ENCODE measurements around the gene PKLR.
A peak's percentile ranks its signal among the peaks of the same experiment; 100 is the strongest.

The PKLR gene

DNA sequence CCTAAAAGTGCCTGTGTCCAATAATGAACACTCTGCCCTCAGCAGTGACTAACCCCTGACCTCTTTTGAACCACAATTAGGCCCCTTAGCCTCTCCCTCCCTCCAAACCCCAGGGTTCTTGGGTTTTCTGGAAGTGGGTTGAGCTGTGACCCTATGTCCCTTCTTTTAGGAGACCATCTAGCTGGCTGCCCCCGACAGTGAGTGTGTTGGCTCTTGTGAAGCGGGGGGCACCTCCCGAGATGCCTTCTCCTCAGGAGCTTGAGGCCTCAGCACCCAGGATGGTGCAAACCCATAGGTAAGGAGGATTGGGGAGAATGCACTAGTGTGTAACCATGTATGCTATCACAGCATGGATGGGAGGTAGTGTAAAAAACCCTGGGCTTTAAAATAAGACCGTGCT, 26.7 kb upstream of the PKLR start:
- CTCF ChIA-PET = interaction anchor here (1.3 to 10.7 kb wide), 4 partner anchors 10 to 79 kb away, joined by 3 to 150 read pairs (median 4); partner anchors contain the start of gene FDPS
- no peak for DNase-seq (ENCODE audit: extremely low spot score)
- TF ChIP-seq, protein P1, sequence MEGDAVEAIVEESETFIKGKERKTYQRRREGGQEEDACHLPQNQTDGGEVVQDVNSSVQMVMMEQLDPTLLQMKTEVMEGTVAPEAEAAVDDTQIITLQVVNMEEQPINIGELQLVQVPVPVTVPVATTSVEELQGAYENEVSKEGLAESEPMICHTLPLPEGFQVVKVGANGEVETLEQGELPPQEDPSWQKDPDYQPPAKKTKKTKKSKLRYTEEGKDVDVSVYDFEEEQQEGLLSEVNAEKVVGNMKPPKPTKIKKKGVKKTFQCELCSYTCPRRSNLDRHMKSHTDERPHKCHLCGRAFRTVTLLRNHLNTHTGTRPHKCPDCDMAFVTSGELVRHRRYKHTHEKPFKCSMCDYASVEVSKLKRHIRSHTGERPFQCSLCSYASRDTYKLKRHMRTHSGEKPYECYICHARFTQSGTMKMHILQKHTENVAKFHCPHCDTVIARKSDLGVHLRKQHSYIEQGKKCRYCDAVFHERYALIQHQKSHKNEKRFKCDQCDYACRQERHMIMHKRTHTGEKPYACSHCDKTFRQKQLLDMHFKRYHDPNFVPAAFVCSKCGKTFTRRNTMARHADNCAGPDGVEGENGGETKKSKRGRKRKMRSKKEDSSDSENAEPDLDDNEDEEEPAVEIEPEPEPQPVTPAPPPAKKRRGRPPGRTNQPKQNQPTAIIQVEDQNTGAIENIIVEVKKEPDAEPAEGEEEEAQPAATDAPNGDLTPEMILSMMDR (IDR thresholded peaks at IDR 0.05; ENCODE audit: control extremely low read depth, extremely low read depth, low read depth, missing control alignments) = no peak
- POLR2A ChIA-PET = interaction anchor here (0.6 kb wide), 1 partner anchor 34 kb away, joined by 4 read pairs; no protein-coding TSS in a partner anchor

DNA sequence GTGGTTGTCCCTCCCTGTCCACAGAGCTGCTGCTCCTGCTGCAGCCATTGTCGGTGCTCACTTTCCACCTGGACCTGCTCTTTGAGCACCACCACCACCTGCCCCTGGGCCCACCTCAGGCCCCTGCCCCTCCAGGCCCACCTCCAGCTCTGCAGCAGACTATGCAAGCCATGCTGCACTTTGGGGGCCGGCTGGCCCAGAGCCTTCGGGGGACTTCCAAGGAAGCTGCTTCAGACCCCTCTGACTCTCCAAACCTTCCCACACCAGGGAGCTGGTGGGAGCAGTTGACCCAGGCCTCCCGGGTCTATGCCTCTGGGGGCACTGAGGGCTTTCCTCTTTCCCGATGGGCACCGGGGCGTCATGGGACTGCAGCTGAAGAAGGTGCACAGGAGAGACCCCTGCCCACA, 25.4 kb upstream of the PKLR start:
- TF ChIP-seq, protein P1 (IDR thresholded peaks at IDR 0.05; ENCODE audit: control extremely low read depth, extremely low read depth, low read depth, missing control alignments) = no peak
- no peak for DNase-seq (ENCODE audit: extremely low spot score)
- ChIA-PET CTCF (interaction anchor here (10.7 kb wide), 1 partner anchor 78 kb away, joined by 150 read pairs; no protein-coding TSS in a partner anchor), POLR2A (no interaction called here)

DNA sequence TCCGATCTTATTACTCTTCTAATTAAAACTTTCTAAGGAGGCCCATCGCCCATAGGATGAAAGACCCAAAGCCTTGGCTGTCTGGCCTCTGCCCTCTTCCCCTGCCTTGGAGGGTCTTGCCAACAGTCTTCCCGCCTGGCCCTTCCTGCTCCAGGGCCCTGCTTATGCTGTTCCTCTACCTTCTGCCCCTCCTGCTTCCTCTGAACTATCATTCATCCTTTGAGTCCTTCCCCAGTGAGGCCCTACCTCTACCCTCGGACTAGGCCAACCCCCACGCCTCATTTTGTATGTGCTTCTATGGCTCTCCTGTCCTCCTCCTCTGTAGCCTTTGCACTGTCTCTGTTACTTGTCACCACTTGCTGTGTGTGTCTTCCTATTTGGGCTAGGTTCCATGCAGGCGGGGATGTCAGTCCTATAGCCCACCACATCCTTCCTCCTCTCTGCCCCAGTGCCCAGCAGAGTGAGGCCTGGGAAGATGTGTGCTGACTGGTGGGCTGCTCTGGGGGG, 24.8 kb upstream of the PKLR start:
- TF ChIP-seq, protein P1 (IDR thresholded peaks at IDR 0.05; ENCODE audit: control extremely low read depth, extremely low read depth, low read depth, missing control alignments) = no peak
- ChIA-PET CTCF (interaction anchor here (10.7 kb wide), 1 partner anchor 77 kb away, joined by 150 read pairs; no protein-coding TSS in a partner anchor), POLR2A (no interaction called here)
- DNase-seq (ENCODE audit: extremely low spot score) = no peak

DNA sequence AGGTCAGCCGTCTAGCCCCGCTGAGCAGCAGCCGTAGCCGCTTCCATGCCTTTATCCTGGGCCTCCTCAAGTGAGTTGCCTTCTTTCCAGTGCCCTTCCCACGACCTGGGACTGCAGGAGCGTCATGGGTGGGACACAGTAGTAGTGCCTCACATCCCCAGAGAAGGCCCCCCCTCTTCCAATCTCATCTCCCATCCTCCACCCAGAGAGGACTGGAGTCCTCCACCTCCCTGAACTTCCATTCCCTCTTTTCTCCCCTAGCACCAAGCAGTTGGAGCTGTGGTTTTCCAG, 24.3 kb upstream of the PKLR start:
- CTCF ChIA-PET = interaction anchor here (10.7 kb wide), 1 partner anchor 76 kb away, joined by 150 read pairs; no protein-coding TSS in a partner anchor
- TF ChIP-seq, protein P1 (IDR thresholded peaks at IDR 0.05; ENCODE audit: control extremely low read depth, extremely low read depth, low read depth, missing control alignments) = no peak
- POLR2A ChIA-PET = no interaction called here
- no peak for DNase-seq (ENCODE audit: extremely low spot score)

DNA sequence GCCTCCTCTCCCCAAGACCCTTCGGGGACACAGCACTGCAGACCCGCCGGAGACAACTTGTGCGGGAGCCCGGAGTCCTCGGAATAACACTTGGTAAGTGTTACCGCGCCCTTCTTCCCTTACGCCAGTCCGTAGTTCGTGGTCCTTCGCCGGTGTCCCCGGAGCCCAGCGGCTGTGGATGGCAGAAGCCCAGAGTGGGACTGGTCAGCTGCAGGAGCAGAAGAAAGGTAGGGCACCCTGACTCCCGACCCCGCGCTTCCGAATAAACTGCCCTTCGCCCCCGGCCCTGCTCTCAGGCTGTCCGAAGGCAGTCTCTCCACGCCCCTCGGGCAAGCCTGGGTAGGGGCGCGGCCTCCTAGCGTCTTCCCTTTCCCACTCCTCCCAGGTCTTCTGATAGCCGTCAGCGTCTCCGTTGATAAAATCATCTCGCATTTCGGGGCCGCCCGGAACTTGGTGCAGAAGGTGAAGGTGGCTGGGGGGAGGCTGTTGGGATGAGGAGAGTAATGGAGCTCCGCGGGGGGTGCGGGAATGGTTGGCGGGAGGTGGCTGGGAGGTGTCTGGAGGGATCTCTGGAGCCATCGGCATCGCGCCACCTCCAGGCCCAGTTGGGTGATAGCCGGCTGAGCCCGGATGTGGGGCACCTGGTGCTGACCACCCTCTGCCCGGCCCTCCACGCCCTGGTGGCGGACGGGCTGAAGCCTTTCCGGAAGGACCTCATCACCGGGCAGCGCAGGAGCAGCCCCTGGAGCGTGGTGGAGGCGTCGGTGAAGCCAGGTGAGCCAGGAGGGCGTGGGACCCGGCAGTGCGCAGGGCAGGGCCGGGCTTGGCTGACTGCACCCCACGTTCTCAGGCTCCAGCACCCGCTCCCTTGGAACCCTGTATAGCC, 23.7 kb upstream of the PKLR start:
- TF ChIP-seq, protein P1 (IDR thresholded peaks at IDR 0.05; ENCODE audit: control extremely low read depth, extremely low read depth, low read depth, missing control alignments) = no peak
- CTCF ChIA-PET = interaction anchor here (1.1 to 10.7 kb wide), 7 partner anchors 12 to 326 kb away, joined by 3 to 150 read pairs (median 7); partner anchors contain the start of gene FDPS
- POLR2A ChIA-PET = interaction anchor here (0.6 kb wide), 1 partner anchor 52 kb away, joined by 3 read pairs; the partner anchor contains the start of gene CLK2
- peak; percentile 53 for DNase-seq (ENCODE audit: extremely low spot score)

DNA sequence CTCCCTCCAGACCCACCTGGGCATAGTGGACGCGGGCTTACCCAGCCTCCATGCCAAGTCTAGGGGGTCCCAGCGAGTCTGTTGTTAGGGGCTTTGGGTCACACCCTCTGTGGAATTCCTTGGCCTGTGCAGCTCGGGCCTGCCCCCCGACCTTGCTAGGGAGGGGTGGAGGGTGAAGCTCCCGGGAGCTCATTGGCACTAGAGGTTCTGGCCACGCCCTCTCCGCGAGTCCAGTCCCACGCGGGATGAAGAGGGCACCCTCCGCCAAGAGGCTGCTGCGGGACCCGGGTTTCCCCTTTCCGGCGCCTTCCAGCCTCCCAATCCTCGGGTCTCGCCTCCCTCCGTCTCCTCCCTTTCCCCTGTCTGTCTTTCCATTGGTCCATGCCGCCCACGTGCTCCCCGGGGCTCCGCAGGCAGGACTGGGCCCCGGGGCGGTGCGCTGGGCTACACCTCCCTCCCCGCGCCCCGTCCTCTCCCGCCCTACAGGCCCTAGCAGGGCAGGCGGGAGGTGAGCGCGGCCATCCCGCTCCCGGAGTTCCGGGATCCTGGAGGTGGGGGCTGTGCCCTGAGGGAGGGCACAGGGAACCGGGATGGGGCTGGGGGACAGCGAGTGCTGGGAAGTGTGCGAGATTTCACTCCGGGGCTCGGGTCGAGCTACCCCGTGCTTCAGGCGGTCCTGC, 22.9 kb upstream of the PKLR start:
- ChIA-PET CTCF (interaction anchor here (0.7 to 10.7 kb wide), 19 partner anchors 9 to 505 kb away, joined by 3 to 150 read pairs (median 4); partner anchors contain the start of genes CLK2, FDPS, HCN3 and MSTO1), POLR2A (interaction anchor here (0.5 to 1.0 kb wide), 5 partner anchors 16 to 1193 kb away, joined by 3 to 9 read pairs (median 4); partner anchors contain the start of genes CLK2 and FDPS)
- TF ChIP-seq, protein P1 (IDR thresholded peaks at IDR 0.05; ENCODE audit: control extremely low read depth, extremely low read depth, low read depth, missing control alignments) = no peak
- peak; percentile 95 for DNase-seq (ENCODE audit: extremely low spot score)
